Suppressor macrophage treated with lipopolysaccharide for 4 hours (primary cell): ENCODE measurements around the gene ERGIC1.

Experiments
- DNase-seq: peaks from one replicate; pipeline ENCODE4 v3.0.0-alpha.2; 2020

The ERGIC1 gene

DNA sequence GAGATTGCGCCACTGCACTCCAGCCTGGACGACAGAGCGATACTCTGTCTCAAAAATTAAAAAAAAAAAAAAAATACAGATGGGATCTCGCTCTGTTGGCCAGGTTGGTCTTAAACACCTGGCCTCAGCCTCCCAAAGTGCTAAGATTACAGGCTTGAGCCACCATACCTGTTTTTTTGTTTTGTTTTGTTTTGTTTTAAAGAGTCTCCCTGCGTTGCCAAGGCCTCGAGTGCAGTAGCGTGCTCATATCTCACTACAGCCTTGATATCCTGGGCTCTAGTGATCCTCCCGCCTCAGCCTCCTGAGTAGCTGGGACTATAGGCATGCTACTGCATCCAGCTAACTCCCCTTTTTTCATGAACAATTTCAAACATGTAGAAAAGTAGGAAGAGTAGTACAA, 156.7 kb downstream of the ERGIC1 start:
- DNase-seq, result no peak

DNA sequence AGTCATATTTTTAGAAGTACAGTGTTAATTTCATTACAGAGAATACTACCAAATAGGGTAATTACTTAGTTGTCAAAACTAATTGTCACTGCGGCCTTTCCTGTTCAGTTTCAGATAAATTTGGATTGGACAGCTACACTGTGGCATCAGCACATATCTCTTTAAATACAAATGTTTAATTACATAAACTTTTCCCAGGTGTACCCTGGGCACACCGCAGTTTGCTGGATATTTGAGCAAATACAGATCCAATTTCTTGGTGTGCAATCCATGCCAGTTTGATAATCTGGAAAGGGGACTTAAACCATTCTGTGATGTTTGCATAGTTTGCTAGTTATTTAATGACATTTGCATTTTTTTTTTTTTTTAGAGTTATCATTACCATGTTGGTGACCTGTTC, 160.4 kb downstream of the ERGIC1 start:
- DNase-seq, result no peak

DNA sequence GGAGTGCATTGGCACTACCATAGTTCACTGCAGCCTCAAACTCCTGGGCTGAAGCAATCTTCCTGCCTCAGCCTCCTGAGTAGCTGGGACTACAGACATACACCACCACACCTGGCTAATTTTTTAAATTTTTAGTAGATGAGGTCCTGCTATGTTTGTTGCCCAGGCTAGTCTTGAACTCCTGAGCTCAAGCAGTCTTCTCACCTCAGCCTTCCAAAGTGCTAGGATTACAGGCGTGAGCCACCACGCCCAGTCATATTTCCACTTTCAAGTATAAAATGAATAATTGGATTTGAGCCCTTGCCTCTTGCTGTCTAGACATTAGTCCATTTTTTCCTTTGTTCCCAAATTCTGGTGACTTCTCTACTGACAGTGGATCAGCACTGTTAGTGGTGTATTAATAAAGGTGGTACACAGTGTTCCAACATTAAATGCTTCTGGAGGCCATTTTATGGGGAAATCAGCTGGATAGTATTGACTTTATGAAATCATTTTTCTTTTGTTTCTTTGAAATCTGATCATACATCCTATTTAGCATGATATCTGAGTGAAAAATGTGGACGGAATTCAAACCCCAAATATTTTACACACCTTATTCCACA, 165.4 kb downstream of the ERGIC1 start:
- DNase-seq, result no peak

DNA sequence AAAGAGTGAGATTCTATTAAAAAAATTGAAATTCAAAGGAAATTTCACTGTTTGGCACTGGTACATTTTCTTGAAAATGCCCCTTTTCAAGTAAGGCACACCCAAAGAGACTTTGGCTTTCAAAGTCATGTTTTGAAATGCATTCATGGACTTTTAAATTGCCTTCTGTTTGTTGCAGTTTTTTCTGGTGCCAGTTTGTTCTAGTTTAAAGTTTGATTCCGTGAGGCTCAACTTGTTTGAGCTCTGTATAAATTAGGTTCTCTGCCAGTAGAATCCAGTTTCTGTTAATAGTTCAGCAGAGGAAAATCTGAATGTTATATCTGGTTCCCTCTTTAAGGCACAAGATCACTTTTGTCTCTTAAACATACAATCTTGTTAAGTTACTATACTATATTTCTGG, 165.9 kb downstream of the ERGIC1 start:
- no peak for DNase-seq

DNA sequence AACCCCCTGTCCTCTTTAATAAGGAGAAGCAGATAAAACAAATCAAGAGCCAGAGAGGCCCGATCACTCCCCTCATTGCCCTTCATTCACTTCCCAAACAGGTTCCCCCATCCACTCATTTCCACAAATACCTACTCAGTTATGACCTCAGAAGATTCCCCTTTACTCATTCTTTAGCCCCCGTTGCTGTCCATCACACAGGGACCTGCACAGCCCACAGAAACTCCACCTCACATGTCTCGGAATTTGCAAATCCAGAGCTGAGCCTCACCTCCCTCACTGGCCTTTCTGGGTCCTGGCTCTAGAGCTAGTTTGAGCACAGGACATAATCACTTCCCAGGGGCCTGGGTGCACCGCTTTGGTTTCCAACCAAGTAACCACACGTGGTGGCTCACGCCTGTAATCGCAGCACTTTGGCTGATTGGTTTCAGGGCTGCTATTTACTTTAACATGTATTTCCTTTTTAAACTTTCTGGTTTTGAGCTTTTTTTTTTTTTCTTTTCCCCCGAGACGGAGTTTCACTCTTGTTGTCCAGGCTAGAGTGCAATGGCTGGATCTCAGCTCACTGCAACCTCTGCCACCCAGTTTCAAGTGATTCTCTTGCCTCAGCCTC, 167.3 kb downstream of the ERGIC1 start:
- DNase-seq, result no peak
